Posterior cingulate gyrus (tissue), 11 donors: ENCODE data around the gene ARSK.

Source experiments
- DNase-seq, 10 donors: peaks; one replicate each; pipeline versions ENCODE4 v3.0.0 to v3.0.0-alpha.2; 2020 to 2021; ENCODE audit warnings: mixed read lengths in 3 of 10
- intact Hi-C: fragments of 100-400 bp; cut with DNase I; formaldehyde crosslinking; loops from one replicate; pipeline ENCODE4 v1.15.1; 2023

Gene ARSK

GRCh38 chr5:95646569-95647431 lies 91.9 kb downstream of the ARSK start, which contains the start of gene RFESD:
Gene RFESD (plus strand): TSS chr5:95646777. CDS start chr5:95652272, 5,495 bp downstream.
- intact Hi-C loops = loop anchor here (10.0 kb wide), 1 partner anchor 688 kb away; no protein-coding TSS in a partner anchor
- peak; percentile 93 to 99 (median 96) for DNase-seq

DNA sequence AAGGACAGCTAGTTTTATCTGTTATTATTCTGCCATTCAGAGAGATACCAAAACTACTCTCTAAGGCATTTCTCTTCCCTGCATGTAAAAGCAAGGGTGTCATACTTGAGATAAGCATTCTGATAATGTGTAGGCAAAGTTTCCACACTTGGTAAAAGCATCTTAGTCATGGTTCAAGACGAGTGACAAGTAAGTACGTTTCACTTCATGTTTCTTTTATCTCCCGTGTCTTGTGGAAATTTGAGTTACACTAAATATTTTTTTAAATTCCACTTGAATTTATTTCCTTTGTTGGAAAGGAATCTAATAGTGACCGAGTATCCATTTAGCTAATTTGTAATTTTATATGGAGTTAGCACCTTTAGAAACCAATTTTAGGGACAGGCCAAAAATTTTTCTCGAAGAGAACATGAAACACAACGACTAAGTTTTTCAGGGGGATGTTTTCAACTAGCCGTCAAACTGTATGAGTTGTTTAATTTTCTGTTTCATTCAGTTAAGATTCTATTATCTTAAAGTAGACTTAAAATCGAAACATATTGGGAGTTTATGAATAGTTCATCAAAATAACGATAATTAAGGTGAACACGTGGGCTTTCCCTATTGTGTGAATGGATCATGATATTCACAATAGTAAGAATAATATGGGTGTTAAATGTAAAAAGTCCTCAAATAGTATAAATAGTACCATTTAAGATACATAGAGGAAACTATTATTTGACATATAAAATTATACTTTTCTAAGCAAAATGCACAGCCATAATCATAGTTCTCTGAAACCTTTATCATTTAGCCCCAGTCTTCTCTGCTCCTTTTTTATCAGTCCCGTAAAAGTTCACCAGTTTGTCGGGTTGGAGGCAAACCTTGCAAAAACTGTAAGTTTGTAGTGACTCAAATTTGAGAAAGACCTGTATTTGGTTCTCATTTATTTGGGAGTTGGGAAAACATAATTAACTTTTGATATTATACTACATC lies 93.3 kb downstream of the ARSK start:
- intact Hi-C loops = loop anchor here (10.0 kb wide), 1 partner anchor 687 kb away; no protein-coding TSS in a partner anchor
- no peak for DNase-seq

DNA sequence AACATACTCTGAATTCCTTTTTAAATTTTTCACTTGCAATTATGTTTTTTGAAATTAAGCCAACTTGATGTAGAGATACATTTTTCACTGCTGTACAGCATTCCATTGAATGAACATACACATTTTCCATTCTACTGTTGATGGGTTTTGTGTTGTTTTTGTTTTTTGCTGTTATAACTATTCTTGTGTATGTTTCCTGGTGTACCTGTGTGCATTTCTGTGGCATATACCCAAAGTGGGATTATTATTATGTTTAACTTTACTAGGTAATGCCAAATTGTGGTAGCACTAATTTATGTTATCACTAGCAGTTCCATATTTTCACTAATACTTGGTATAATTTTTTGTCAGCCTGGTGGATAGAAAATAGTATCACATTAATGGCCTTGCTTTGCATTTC lies 94.4 kb downstream of the ARSK start:
- intact Hi-C loops = loop anchor here (10.0 kb wide), 1 partner anchor 686 kb away; no protein-coding TSS in a partner anchor
- no peak for DNase-seq

GRCh38 chr5:95649842-95650620 lies 95.1 kb downstream of the ARSK start:
- no peak for DNase-seq
- intact Hi-C loops = loop anchor here (10.0 kb wide), 1 partner anchor 685 kb away; no protein-coding TSS in a partner anchor

GRCh38 chr5:95652849-95653248 lies 97.9 kb downstream of the ARSK start:
- no peak for DNase-seq
- intact Hi-C loops = no loop called here

- no peak for DNase-seq
- intact Hi-C loops = no loop called here
Measured at GRCh38 chr5:95654196-95654595, 99.3 kb downstream of the ARSK start.
